ENCODE data around the gene ZFAND3. TPM values are rescaled to one million over a fixed set of nuclear protein-coding genes. Genes with fewer than 3 reads are reported as not detected.

The ZFAND3 gene
- total and polyA plus RNA-seq, 2 donors (not counting 3 experiments of a cell fraction or from before 2014, with no cell fraction given), result 15.4 to 54.2 TPM

- CTCF ChIA-PET, result interaction anchor here (0.6 to 4.2 kb wide), 3 partner anchors 10 to 316 kb away, joined by 5 to 15 read pairs (median 5); no protein-coding TSS in a partner anchor
- Histone ChIP-seq H3K36me3 (ENCODE audit: control insufficient read depth in 2 of 2, extremely low read depth in 1 of 2, insufficient read depth in 2 of 2, low read length in 2 of 2) (no peaks in the 10 kb centered on the region), H3K9me1 (replicated peaks; ENCODE audit: control insufficient read depth, extremely low read depth, insufficient read depth, low read length) (no peaks in the 10 kb centered on the region), H3K4me2 (ENCODE audit: insufficient read depth, low read length) (no peak overlapping the region), H3K27ac (ENCODE audit: insufficient read depth, low read depth, low read length) (no peak overlapping the region), H3K9me3 (replicated peaks; ENCODE audit: control insufficient read depth, insufficient read depth, low read length) (no peaks in the 10 kb centered on the region), H3K4me3 (replicated peaks in 1 of 3; ENCODE audit: insufficient read depth in 1 of 3, low read depth in 1 of 3, low read length in 3 of 3) (no peak overlapping the region), H2AFZ (ENCODE audit: low read depth, low read length) (no peak overlapping the region), H3K27me3 (ENCODE audit: control insufficient read depth in 2 of 2, insufficient read depth in 2 of 2, low read length in 2 of 2) (no peaks in the 10 kb centered on the region), H4K20me1 (replicated peaks; ENCODE audit: control insufficient read depth, extremely low read depth, insufficient read depth, low read length) (no peaks in the 10 kb centered on the region), H3K4me1 (ENCODE audit: control insufficient read depth, extremely low read depth, insufficient read depth, low read length) (no peaks in the 10 kb centered on the region), H3K9ac (replicated peaks; ENCODE audit: extremely low read depth, insufficient read depth, low read length) (no peak overlapping the region), H3K79me2 (ENCODE audit: control insufficient read depth, insufficient read depth, low read length) (no peaks in the 10 kb centered on the region)
- dilution Hi-C loops (cut with MboI; ENCODE audit: extremely low pct_ligation_motif_present, low sequenced_read_pairs) (no loop called here), intact Hi-C loops (cut with micrococcal nuclease) (loop anchor here (5.0 kb wide), 1 partner anchor 314 kb away; no protein-coding TSS in a partner anchor)
- BruUV-seq (replicated peaks), result no TSS peak
- DNase-seq (ENCODE audit: low read depth, low spot score) (no peak), FAIRE-seq (no peak)
- TF ChIP-seq JUN (IDR thresholded peaks at IDR 0.05; ENCODE audit: borderline replicate concordance, insufficient read depth, insufficient read length, low read depth), result no peak
- POLR2A ChIA-PET, result no interaction called here
Observed at GRCh38 chr6:38178584-38178886, 359.0 kb downstream of the ZFAND3 start.

GRCh38 chr6:38179300-38179699 is 359.8 kb downstream of the ZFAND3 start:
- CTCF ChIA-PET, result interaction anchor here (0.6 to 4.2 kb wide), 4 partner anchors 9 to 392 kb away, joined by 3 to 15 read pairs (median 5); no protein-coding TSS in a partner anchor
- intact Hi-C loops (cut with micrococcal nuclease), result loop anchor here (5.0 kb wide), 1 partner anchor 313 kb away; no protein-coding TSS in a partner anchor

More at GRCh38 chr6:38179300-38179699, 359.8 kb downstream of the ZFAND3 start:
- Histone ChIP-seq H3K9me1 (replicated peaks; ENCODE audit: control insufficient read depth, extremely low read depth, insufficient read depth, low read length) (no peaks in the 10 kb centered on the region), H3K4me3 (replicated peaks in 1 of 3; ENCODE audit: insufficient read depth in 1 of 3, low read depth in 1 of 3, low read length in 3 of 3) (no peak overlapping the region), H3K9me3 (replicated peaks; ENCODE audit: control insufficient read depth, insufficient read depth, low read length) (no peaks in the 10 kb centered on the region), H3K9ac (replicated peaks; ENCODE audit: extremely low read depth, insufficient read depth, low read length) (no peak overlapping the region), H3K79me2 (ENCODE audit: control insufficient read depth, insufficient read depth, low read length) (no peaks in the 10 kb centered on the region), H3K36me3 (ENCODE audit: control insufficient read depth in 2 of 2, extremely low read depth in 1 of 2, insufficient read depth in 2 of 2, low read length in 2 of 2) (no peaks in the 10 kb centered on the region), H3K4me1 (ENCODE audit: control insufficient read depth, extremely low read depth, insufficient read depth, low read length) (no peaks in the 10 kb centered on the region), H3K27me3 (ENCODE audit: control insufficient read depth in 2 of 2, insufficient read depth in 2 of 2, low read length in 2 of 2) (no peaks in the 10 kb centered on the region), H2AFZ (ENCODE audit: low read depth, low read length) (no peak overlapping the region), H4K20me1 (replicated peaks; ENCODE audit: control insufficient read depth, extremely low read depth, insufficient read depth, low read length) (no peaks in the 10 kb centered on the region), H3K4me2 (ENCODE audit: insufficient read depth, low read length) (no peak overlapping the region), H3K27ac (ENCODE audit: insufficient read depth, low read depth, low read length) (no peak overlapping the region)
- no TSS peak for BruUV-seq (replicated peaks)
- no peak for DNase-seq (ENCODE audit: low read depth, low spot score)
- dilution Hi-C loops (cut with MboI; ENCODE audit: extremely low pct_ligation_motif_present, low sequenced_read_pairs), result no loop called here
- POLR2A ChIA-PET, result no interaction called here
- no peak for TF ChIP-seq EZH2 (IDR thresholded peaks at IDR 0.05; ENCODE audit: borderline replicate concordance, low read depth, low read length, severe bottlenecking)
- TF ChIP-seq CTCF (IDR thresholded peaks at IDR 0.05; ENCODE audit: extremely low read depth in 1 of 2, insufficient read depth in 1 of 2, low read depth in 1 of 2, low read length in 2 of 2), result peak in 1 of 2 donors; percentile 14
- TF ChIP-seq JUN (IDR thresholded peaks at IDR 0.05; ENCODE audit: borderline replicate concordance, insufficient read depth, insufficient read length, low read depth), result no peak
- FAIRE-seq, result no peak
